Endothelial cell of umbilical vein (primary cell): ENCODE results near the gene POLRMT. TPM values are rescaled to one million over a fixed set of nuclear protein-coding genes. Genes with fewer than 3 reads are reported as not detected.

Source experiments
- BruUV-seq: library from RNA; stranded (reverse); fragments of 400-500 nt; replicated peaks from 2 replicates; lab custom pipeline; 2021; lab: Mats Ljungman, UMichigan
- CTCF ChIA-PET: fragments of 300-600, 350-600 bp; sonication (Branson Sonifier 250); formaldehyde crosslinking; loops from one replicate; lab custom pipeline; 2021; ENCODE audit warnings: antibody characterized with exemption, inconsistent platforms; lab: Charles Lee
- POLR2A ChIA-PET: fragments of 300-600, 350-600 bp; sonication (Branson Sonifier 250); formaldehyde crosslinking; loops from one replicate; lab custom pipeline; 2021; ENCODE audit warnings: antibody characterized with exemption, inconsistent platforms; lab: Charles Lee
- DNase-seq: peaks from one replicate; pipeline ENCODE4 v3.0.0-alpha.2; 2011; ENCODE audit warnings: low read depth, low spot score
- FAIRE-seq: peaks from 2 replicates; lab custom pipeline; 2011; peaks lifted over from hg19 to GRCh38; lab: Jason Lieb, UNC
- H2AFZ ChIP-seq: 2 replicates; pipeline ENCODE4 v1.6.0; 2012; ENCODE audit warnings: low read depth, low read length, control low read depth, inconsistent platforms
- H3K27ac ChIP-seq: 2 replicates; pipeline ENCODE4 v1.5.1; 2011; ENCODE audit warnings: low read depth, mild to moderate bottlenecking, control low read depth, low read length, moderate library complexity; ENCODE audit not compliant: insufficient read depth
- H3K27me3 ChIP-seq, 2 experiments: 2 replicates each; pipeline versions ENCODE4 v1.6.0 to v1.6.1; 2011; ENCODE audit warnings: low read length in 2 of 2, mixed read lengths in 1 of 2; ENCODE audit not compliant: control insufficient read depth in 2 of 2, insufficient read depth in 2 of 2
- H3K36me3 ChIP-seq, 2 experiments: 2 replicates in 1 of 2; 3 replicates in 1 of 2; pipeline ENCODE4 v1.5.1; 2011; ENCODE audit warnings: low read length in 2 of 2, mild to moderate bottlenecking in 1 of 2, moderate library complexity in 1 of 2; ENCODE audit not compliant: control insufficient read depth in 2 of 2, insufficient read depth in 2 of 2; ENCODE audit errors: extremely low read depth in 1 of 2
- H3K4me1 ChIP-seq: 3 replicates; pipeline ENCODE4 v1.5.1; 2011; ENCODE audit warnings: mild to moderate bottlenecking, low read length; ENCODE audit not compliant: control insufficient read depth, insufficient read depth; ENCODE audit errors: extremely low read depth
- H3K4me2 ChIP-seq: 2 replicates; pipeline ENCODE4 v1.6.1; 2011; ENCODE audit warnings: low read length, control low read depth, mixed read lengths; ENCODE audit not compliant: insufficient read depth
- H3K4me3 ChIP-seq, 3 experiments: fragments of 200-600 bp in 1 of 3; sonication (generic), shearing (Covaris generic) in 1 of 3; replicated peaks in 1 of 3; 2 replicates each; pipeline ENCODE4 v1.5.1; 2011 to 2016; ENCODE audit warnings: control low read depth in 3 of 3, low read length in 3 of 3, mild to moderate bottlenecking in 2 of 3, inconsistent platforms in 1 of 3, low read depth in 1 of 3, moderate library complexity in 1 of 3; ENCODE audit not compliant: insufficient read depth in 1 of 3
- H3K79me2 ChIP-seq: 2 replicates; pipeline ENCODE4 v1.6.0; 2012; ENCODE audit warnings: low read length, inconsistent platforms; ENCODE audit not compliant: control insufficient read depth, insufficient read depth
- H3K9ac ChIP-seq: replicated peaks from 2 replicates; pipeline ENCODE3; 2011; ENCODE audit warnings: low read length, control low read depth; ENCODE audit not compliant: insufficient read depth; ENCODE audit errors: extremely low read depth
- H3K9me1 ChIP-seq: replicated peaks from 3 replicates; pipeline ENCODE4 v1.6.0; 2011; ENCODE audit warnings: mild to moderate bottlenecking, low read length; ENCODE audit not compliant: control insufficient read depth, insufficient read depth; ENCODE audit errors: extremely low read depth
- H3K9me3 ChIP-seq: replicated peaks from 2 replicates; pipeline ENCODE4 v1.5.1; 2012; ENCODE audit warnings: low read length, inconsistent platforms; ENCODE audit not compliant: control insufficient read depth, insufficient read depth
- H4K20me1 ChIP-seq: replicated peaks from 2 replicates; pipeline ENCODE3; 2011; ENCODE audit warnings: mild to moderate bottlenecking, low read length; ENCODE audit not compliant: control insufficient read depth, insufficient read depth; ENCODE audit errors: extremely low read depth
- EZH2 ChIP-seq: IDR thresholded peaks from 2 replicates; pipeline ENCODE4 v1.6.1; 2012; ENCODE audit warnings: borderline replicate concordance, low read depth, mild to moderate bottlenecking, moderate library complexity, low read length, inconsistent platforms; ENCODE audit not compliant: severe bottlenecking
- GATA2 ChIP-seq: IDR thresholded peaks from 2 replicates; pipeline ENCODE4 v1.7.0; 2011; ENCODE audit warnings: low read depth, mild to moderate bottlenecking, moderate library complexity, mixed read lengths, low read length; ENCODE audit not compliant: insufficient read length, insufficient read depth
- MYC ChIP-seq: IDR thresholded peaks from one replicate; pipeline ENCODE4 v1.6.1; 2011; ENCODE audit warnings: mild to moderate bottlenecking, low read depth, low read length
- POLR2A ChIP-seq: IDR thresholded peaks from 2 replicates; pipeline ENCODE4 v1.6.1; 2012; ENCODE audit warnings: low read depth, mild to moderate bottlenecking, control low read depth, low read length
- POLR2AphosphoS5 ChIP-seq: IDR thresholded peaks from 2 replicates; pipeline ENCODE4 v1.6.1; 2012; ENCODE audit warnings: low read depth, mild to moderate bottlenecking, control low read depth, low read length, moderate library complexity; ENCODE audit not compliant: insufficient read depth
- dilution Hi-C: fragments of 300-500 bp; cut with MboI; formaldehyde crosslinking; loops from one replicate; pipeline ENCODE4 v1.15.0; 2019; ENCODE audit warnings: low sequenced_read_pairs; ENCODE audit not compliant: extremely low pct_ligation_motif_present
- intact Hi-C: fragments of 100-400 bp; cut with micrococcal nuclease; formaldehyde crosslinking; loops from one replicate; pipeline ENCODE4 v1.10.0; 2022
- polyA plus RNA-seq, 4 experiments: library from polyadenylated mRNA; depleted of rRNA in 3 of 4; stranded (reverse) in 3 of 4; unstranded in 1 of 4; fragments of >200 nt; gene quantifications; 2 replicates each; pipeline versions ENCODE4 v1.2.1 to v1.2.3, GENCODE V29; 2011 to 2012; ENCODE audit warnings: missing spikeins in 1 of 4
- total RNA-seq: library from RNA; stranded (reverse); gene quantifications from 2 replicates; pipeline ENCODE4 v1.2.3, GENCODE V29; 2021
- TF ChIP-seq, protein P1 (sequence below): IDR thresholded peaks from 2 replicates; pipeline ENCODE4 v1.6.1; 2011; ENCODE audit not compliant: insufficient read depth, insufficient read length
- TF ChIP-seq, protein P2 (sequence below), 2 donors: IDR thresholded peaks; 1 replicate in 1 of 2; 2 replicates in 1 of 2; pipeline ENCODE4 v1.5.1; 2011; ENCODE audit warnings: low read length in 2 of 2, mild to moderate bottlenecking in 2 of 2, moderate library complexity in 2 of 2, control low read depth in 1 of 2, inconsistent platforms in 1 of 2, low read depth in 1 of 2; ENCODE audit not compliant: insufficient read depth in 1 of 2; ENCODE audit errors: extremely low read depth in 1 of 2

The POLRMT gene
- total and polyA plus RNA-seq, 2 donors (not counting 3 experiments of a cell fraction or from before 2014, with no cell fraction given): 38.9 to 50.6 TPM

DNA sequence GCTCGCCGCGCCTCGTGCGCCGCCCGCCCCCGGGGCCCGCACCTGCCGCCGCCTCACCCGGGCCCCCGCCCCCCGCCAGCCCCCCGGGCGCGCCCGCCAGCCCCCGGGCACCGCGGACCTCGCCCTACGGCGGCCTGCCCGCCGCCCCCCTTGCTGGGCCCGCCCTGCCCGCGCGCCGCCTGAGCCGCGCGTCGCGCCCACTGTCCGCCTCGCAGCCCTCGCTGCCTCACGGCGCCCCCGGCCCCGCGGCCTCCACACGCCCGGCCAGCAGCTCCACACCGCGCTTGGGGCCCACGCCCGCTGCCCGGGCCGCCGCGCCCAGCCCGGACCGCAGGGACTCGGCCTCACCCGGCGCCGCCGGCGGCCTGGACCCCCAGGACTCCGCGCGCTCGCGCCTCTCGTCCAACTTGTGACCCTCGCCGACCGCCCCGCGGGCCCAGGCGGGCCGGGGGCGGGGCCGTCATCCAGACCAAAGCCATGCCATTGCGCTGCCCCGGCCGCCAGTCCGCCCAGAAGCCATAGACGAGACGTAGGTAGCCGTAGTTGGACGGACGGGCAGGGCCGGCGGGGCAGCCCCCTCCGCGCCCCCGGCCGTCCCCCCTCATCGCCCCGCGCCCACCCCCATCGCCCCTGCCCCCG, 17.2 kb downstream of the POLRMT start:
- no TSS peak for BruUV-seq
- FAIRE-seq (no peak), DNase-seq (no peak)
- Histone ChIP-seq H3K4me1 (no peaks in the 10 kb centered on the region), H3K27me3 (no peaks in the 10 kb centered on the region), H3K4me3 (no peak overlapping the region), H3K79me2 (no peaks in the 10 kb centered on the region), H3K9ac (no peak overlapping the region), H2AFZ (no peak overlapping the region), H4K20me1 (no peaks in the 10 kb centered on the region), H3K27ac (no peak overlapping the region), H3K4me2 (no peak overlapping the region), H3K9me1 (no peaks in the 10 kb centered on the region), H3K9me3 (no peaks in the 10 kb centered on the region), H3K36me3 (peaks cover 3 to 10% of the 10 kb centered on the region in 2 experiments)
- ChIA-PET POLR2A (no interaction called here), CTCF (interaction anchor here (0.8 to 1.6 kb wide), 3 partner anchors 9 to 17 kb away, joined by 3 to 6 read pairs (median 3); no protein-coding TSS in a partner anchor)
- intact Hi-C loops (no loop called here), dilution Hi-C loops (no loop called here)
- no peak for TF ChIP-seq POLR2AphosphoS5
- TF ChIP-seq EZH2: no peak
- no peak for TF ChIP-seq POLR2A
- TF ChIP-seq, protein P1, sequence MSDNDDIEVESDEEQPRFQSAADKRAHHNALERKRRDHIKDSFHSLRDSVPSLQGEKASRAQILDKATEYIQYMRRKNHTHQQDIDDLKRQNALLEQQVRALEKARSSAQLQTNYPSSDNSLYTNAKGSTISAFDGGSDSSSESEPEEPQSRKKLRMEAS: no peak
- TF ChIP-seq GATA2: no peak
- no peak for TF ChIP-seq MYC
- TF ChIP-seq, protein P2, sequence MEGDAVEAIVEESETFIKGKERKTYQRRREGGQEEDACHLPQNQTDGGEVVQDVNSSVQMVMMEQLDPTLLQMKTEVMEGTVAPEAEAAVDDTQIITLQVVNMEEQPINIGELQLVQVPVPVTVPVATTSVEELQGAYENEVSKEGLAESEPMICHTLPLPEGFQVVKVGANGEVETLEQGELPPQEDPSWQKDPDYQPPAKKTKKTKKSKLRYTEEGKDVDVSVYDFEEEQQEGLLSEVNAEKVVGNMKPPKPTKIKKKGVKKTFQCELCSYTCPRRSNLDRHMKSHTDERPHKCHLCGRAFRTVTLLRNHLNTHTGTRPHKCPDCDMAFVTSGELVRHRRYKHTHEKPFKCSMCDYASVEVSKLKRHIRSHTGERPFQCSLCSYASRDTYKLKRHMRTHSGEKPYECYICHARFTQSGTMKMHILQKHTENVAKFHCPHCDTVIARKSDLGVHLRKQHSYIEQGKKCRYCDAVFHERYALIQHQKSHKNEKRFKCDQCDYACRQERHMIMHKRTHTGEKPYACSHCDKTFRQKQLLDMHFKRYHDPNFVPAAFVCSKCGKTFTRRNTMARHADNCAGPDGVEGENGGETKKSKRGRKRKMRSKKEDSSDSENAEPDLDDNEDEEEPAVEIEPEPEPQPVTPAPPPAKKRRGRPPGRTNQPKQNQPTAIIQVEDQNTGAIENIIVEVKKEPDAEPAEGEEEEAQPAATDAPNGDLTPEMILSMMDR (IDR thresholded peaks at IDR 0.05; ENCODE audit: extremely low read depth in 1 of 2, insufficient read depth in 1 of 2, low read depth in 1 of 2, low read length in 2 of 2): no peak
